Measurements from ENCODE around the gene CTF1.

DNA sequence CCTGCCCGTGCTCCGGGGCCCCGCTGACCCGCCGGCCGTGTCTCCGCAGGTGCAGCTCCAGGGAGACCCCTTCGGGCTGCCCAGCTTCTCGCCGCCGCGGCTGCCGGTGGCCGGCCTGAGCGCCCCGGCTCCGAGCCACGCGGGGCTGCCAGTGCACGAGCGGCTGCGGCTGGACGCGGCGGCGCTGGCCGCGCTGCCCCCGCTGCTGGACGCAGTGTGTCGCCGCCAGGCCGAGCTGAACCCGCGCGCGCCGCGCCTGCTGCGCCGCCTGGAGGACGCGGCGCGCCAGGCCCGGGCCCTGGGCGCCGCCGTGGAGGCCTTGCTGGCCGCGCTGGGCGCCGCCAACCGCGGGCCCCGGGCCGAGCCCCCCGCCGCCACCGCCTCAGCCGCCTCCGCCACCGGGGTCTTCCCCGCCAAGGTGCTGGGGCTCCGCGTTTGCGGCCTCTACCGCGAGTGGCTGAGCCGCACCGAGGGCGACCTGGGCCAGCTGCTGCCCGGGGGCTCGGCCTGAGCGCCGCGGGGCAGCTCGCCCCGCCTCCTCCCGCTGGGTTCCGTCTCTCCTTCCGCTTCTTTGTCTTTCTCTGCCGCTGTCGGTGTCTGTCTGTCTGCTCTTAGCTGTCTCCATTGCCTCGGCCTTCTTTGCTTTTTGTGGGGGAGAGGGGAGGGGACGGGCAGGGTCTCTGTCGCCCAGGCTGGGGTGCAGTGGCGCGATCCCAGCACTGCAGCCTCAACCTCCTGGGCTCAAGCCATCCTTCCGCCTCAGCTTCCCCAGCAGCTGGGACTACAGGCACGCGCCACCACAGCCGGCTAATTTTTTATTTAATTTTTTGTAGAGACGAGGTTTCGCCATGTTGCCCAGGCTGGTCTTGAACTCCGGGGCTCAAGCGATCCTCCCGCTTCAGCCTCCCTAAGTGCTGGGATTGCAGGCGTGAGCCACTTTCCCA is 5.9 kb downstream of the CTF1 start:
- TF ChIP-seq, protein P1, sequence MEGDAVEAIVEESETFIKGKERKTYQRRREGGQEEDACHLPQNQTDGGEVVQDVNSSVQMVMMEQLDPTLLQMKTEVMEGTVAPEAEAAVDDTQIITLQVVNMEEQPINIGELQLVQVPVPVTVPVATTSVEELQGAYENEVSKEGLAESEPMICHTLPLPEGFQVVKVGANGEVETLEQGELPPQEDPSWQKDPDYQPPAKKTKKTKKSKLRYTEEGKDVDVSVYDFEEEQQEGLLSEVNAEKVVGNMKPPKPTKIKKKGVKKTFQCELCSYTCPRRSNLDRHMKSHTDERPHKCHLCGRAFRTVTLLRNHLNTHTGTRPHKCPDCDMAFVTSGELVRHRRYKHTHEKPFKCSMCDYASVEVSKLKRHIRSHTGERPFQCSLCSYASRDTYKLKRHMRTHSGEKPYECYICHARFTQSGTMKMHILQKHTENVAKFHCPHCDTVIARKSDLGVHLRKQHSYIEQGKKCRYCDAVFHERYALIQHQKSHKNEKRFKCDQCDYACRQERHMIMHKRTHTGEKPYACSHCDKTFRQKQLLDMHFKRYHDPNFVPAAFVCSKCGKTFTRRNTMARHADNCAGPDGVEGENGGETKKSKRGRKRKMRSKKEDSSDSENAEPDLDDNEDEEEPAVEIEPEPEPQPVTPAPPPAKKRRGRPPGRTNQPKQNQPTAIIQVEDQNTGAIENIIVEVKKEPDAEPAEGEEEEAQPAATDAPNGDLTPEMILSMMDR (IDR thresholded peaks at IDR 0.05), result peak in 4 of 5 experiments; percentile 40 to 89 (median 82)
- peak in 1 of 2 donors; percentile 4 for TF ChIP-seq POLR2A (IDR thresholded peaks at IDR 0.05)

Data from tibial nerve (tissue), 3 donors.